Smooth muscle cell (in vitro differentiated cells): ENCODE measurements around the gene PJVK. TPM values are rescaled to one million over a fixed set of nuclear protein-coding genes. Genes with fewer than 3 reads are reported as not detected.
A peak's percentile ranks its signal among the peaks of the same experiment; 100 is the strongest.
"Not testable (repeated sequence)": the region's sequence is repeated elsewhere in the genome, so short reads cannot be mapped to it uniquely, and the experiment has no call there.

Experiments used
- DNase-seq: peaks from one replicate; lab custom pipeline; 2025; ENCODE audit not compliant: unreplicated experiment; lab: John Stamatoyannopoulos, UW
- H2AFZ ChIP-seq: fragments of 200-600 bp; sonication (generic); 2 replicates; pipeline ENCODE4 v1.6.0; 2016; ENCODE audit warnings: antibody characterized with exemption, low read depth, mild to moderate bottlenecking
- H3F3A ChIP-seq: fragments of 200-600 bp; sonication (generic); 2 replicates; pipeline ENCODE4 v1.6.0; 2017; ENCODE audit warnings: antibody characterized with exemption, low read depth
- H3K27ac ChIP-seq: fragments of 200-600 bp; sonication (generic); 2 replicates; pipeline ENCODE4 v1.5.1; 2016; ENCODE audit warnings: low read depth, mild to moderate bottlenecking
- H3K27me3 ChIP-seq: fragments of 200-600 bp; sonication (generic); 2 replicates; pipeline ENCODE4 v1.6.1; 2016; ENCODE audit warnings: low read depth, mild to moderate bottlenecking
- H3K36me3 ChIP-seq: fragments of 200-600 bp; sonication (generic); 2 replicates; pipeline ENCODE4 v1.5.1; 2016; ENCODE audit warnings: low read depth
- H3K4me1 ChIP-seq: fragments of 200-600 bp; sonication (generic); 2 replicates; pipeline ENCODE4 v1.5.1; 2016; ENCODE audit warnings: low read depth
- H3K4me2 ChIP-seq: fragments of 200-600 bp; sonication (generic); 2 replicates; pipeline ENCODE4 v1.6.0; 2016; ENCODE audit warnings: mild to moderate bottlenecking
- H3K4me3 ChIP-seq: fragments of 200-600 bp; sonication (generic); 2 replicates; pipeline ENCODE4 v1.5.1; 2016; ENCODE audit warnings: mild to moderate bottlenecking
- H3K79me2 ChIP-seq: fragments of 200-600 bp; sonication (generic); 2 replicates; pipeline ENCODE4 v1.6.0; 2016; ENCODE audit warnings: low read depth, mild to moderate bottlenecking
- H3K9ac ChIP-seq: fragments of 200-600 bp; sonication (generic); 2 replicates; pipeline ENCODE4 v1.6.0; 2016; ENCODE audit warnings: low read depth
- H3K9me3 ChIP-seq: fragments of 200-600 bp; sonication (generic); replicated peaks from 2 replicates; pipeline ENCODE4 v1.5.1; 2016; ENCODE audit warnings: low read depth
- H4K20me1 ChIP-seq: fragments of 200-600 bp; sonication (generic); 2 replicates; pipeline ENCODE4 v1.6.0; 2016; ENCODE audit warnings: low read depth
- WGBS: methylation state at CpG from one replicate; pipeline ENCODE4 v1.1.7; 2016; ENCODE audit warnings: low lambda C conversion rate; 5-methylcytosine and 5-hydroxymethylcytosine counted together
- polyA plus RNA-seq: library from polyadenylated mRNA; unstranded; fragments of >200 nt; fragmentation: Nextera tagmentation; extraction: Ambion mirVana; gene quantifications from 2 replicates; pipeline ENCODE4 v1.2.1, GENCODE V29; 2016
- total RNA-seq: library from RNA; depleted of rRNA; stranded (reverse); fragments of >200 nt; gene quantifications from 2 replicates; pipeline ENCODE4 v1.2.3, GENCODE V29; 2014
- TF ChIP-seq, protein P1 (sequence below): fragments of 200-600 bp; sonication (generic); IDR thresholded peaks from 2 replicates; pipeline ENCODE4 v1.5.1; 2017; ENCODE audit warnings: borderline replicate concordance, mild to moderate bottlenecking, antibody characterized with exemption; ENCODE audit not compliant: insufficient read depth, poor library complexity, severe bottlenecking

The PJVK gene
- total and polyA plus RNA-seq, 2 experiments from 2014 or later = 1.9 to 3.3 TPM

DNA sequence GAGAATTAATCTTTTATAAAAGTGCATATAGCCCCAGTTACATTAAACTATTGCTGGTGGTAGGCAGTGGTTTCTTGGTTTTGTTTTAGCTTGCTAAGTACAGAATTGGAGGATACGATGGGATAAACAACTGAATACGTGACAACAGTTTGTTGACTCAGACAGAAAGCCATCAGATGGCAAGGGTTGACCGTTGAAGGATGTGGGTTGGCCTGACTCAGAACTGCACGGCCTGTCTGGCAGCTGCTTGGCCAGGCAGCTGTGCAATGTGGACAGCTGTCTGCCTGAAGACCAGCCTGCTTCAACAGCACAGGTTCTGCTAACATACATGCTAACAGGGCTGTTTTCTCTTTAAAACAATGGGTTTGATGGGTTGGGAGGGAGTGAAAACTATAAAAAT is 46.8 kb upstream of the PJVK start:
- Histone ChIP-seq H3K79me2 (no peaks in the 10 kb centered on the region), H3F3A (no peaks in the 10 kb centered on the region), H3K4me2 (peak overlapping the region; percentile 46), H3K4me3 (no peak overlapping the region), H2AFZ (peak overlapping the region; percentile 8), H4K20me1 (no peaks in the 10 kb centered on the region), H3K9me3 (no peaks in the 10 kb centered on the region), H3K36me3 (no peaks in the 10 kb centered on the region), H3K9ac (no peak overlapping the region), H3K27me3 (no peaks in the 10 kb centered on the region), H3K27ac (peak overlapping the region; percentile 70), H3K4me1 (no peaks in the 10 kb centered on the region)
- TF ChIP-seq, protein P1, sequence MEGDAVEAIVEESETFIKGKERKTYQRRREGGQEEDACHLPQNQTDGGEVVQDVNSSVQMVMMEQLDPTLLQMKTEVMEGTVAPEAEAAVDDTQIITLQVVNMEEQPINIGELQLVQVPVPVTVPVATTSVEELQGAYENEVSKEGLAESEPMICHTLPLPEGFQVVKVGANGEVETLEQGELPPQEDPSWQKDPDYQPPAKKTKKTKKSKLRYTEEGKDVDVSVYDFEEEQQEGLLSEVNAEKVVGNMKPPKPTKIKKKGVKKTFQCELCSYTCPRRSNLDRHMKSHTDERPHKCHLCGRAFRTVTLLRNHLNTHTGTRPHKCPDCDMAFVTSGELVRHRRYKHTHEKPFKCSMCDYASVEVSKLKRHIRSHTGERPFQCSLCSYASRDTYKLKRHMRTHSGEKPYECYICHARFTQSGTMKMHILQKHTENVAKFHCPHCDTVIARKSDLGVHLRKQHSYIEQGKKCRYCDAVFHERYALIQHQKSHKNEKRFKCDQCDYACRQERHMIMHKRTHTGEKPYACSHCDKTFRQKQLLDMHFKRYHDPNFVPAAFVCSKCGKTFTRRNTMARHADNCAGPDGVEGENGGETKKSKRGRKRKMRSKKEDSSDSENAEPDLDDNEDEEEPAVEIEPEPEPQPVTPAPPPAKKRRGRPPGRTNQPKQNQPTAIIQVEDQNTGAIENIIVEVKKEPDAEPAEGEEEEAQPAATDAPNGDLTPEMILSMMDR = no peak
- DNase-seq = no peak
- 10% methylated on average over 4 of the region's 4 CpGs for WGBS

DNA sequence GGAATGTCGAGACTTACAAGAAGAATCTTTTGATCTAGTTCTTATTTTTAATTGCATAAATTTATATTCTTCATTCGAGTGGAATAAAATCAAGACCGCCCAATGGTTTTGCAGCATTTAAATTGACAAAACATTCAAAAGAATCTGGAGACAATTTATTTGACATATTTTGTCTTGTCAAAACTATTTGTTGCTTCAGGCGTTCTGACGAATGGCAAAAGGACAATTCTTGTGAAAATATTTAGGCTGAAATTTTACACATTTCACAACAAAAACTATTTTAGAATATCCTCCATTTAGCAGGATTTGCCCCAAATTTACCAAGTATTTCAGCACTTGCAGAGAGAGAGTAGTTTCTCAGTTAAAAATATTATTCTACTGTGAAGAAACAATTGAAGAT is 41.9 kb upstream of the PJVK start:
- Histone ChIP-seq H3K79me2 (no peaks in the 10 kb centered on the region), H3K9me3 (no peaks in the 10 kb centered on the region), H4K20me1 (no peaks in the 10 kb centered on the region), H3K9ac (no peak overlapping the region), H3K4me3 (no peak overlapping the region), H3F3A (no peaks in the 10 kb centered on the region), H3K4me2 (no peak overlapping the region), H3K4me1 (no peaks in the 10 kb centered on the region), H3K36me3 (no peaks in the 10 kb centered on the region), H3K27me3 (no peaks in the 10 kb centered on the region), H3K27ac (no peak overlapping the region), H2AFZ (no peak overlapping the region)
- TF ChIP-seq, protein P1 = no peak
- no peak for DNase-seq
- 90% methylated on average over 5 of the region's 5 CpGs for WGBS

DNA sequence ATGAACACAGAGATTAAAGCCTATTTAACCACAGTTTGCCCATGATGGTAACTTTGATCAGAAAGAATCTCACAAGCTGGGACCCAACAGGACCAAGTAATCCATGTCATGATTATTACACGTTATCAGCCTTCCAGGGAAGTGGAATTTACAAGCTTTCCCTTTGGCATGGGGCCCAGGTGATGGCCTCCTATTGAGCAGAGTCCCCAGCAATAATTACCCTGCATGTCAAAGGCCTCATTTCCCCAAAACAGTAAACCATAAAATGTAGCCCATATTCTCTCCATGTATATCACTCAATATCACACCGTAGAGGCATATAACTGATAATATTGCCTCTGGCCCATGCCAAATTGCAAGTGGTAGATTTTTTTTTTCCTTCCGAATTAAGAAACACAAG is 39.1 kb upstream of the PJVK start:
- Histone ChIP-seq H4K20me1 (no peaks in the 10 kb centered on the region), H3K9ac (no peak overlapping the region), H3K79me2 (peaks cover 9% of the 10 kb centered on the region), H3F3A (no peaks in the 10 kb centered on the region), H3K27ac (no peak overlapping the region), H2AFZ (no peak overlapping the region), H3K4me3 (no peak overlapping the region), H3K4me2 (no peak overlapping the region), H3K36me3 (no peaks in the 10 kb centered on the region), H3K9me3 (no peaks in the 10 kb centered on the region), H3K4me1 (no peaks in the 10 kb centered on the region), H3K27me3 (no peaks in the 10 kb centered on the region)
- WGBS = 80% methylated on average over 3 of the region's 3 CpGs
- no peak for DNase-seq
- TF ChIP-seq, protein P1 = no peak

DNA sequence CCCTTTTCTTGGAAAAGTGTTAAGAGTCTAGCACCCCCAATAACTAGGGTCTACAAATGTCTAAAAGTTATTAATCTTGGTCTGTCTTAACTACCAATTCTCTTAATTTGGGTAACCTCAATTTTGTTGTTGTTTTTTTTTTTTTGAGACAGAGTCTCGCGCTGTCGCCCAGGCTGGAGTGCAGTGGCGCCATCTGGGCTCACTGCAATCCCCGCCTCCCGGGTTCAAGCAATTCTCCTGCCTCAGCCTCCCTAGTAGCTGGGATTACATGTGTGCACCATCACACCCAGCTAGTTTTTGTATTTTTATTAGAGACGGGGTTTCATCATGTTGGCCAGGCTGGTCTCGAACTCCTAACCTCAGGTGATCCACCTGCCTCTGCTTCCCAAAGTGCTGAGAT is 38.7 kb upstream of the PJVK start:
- H3K4me3 ChIP-seq, DNase-seq, H3K4me1 ChIP-seq, H3K4me2 ChIP-seq, H3K27me3 ChIP-seq, H3K9me3 ChIP-seq, H3K27ac ChIP-seq, H3K36me3 ChIP-seq, H3K79me2 ChIP-seq, H4K20me1 ChIP-seq, H3F3A ChIP-seq, H2AFZ ChIP-seq, H3K9ac ChIP-seq: not testable (repeated sequence)
- WGBS = 96% methylated on average over 8 of the region's 8 CpGs
